Prostate gland (tissue), 2 donors: Measurements from ENCODE around the gene UCHL1. TPM values are rescaled to one million over a fixed set of nuclear protein-coding genes. Genes with fewer than 3 reads are reported as not detected.

Source experiments
- DNase-seq: peaks from one replicate; pipeline ENCODE4 v3.0.0-alpha.2; 2019; ENCODE audit warnings: low spot score
- H3K27ac ChIP-seq, 2 donors: fragments of 200-600 bp; sonication (generic); 2 replicates each; pipeline ENCODE4 v1.5.1; 2017 to 2019
- H3K27me3 ChIP-seq: fragments of 200-600 bp; sonication (generic); replicated peaks from 2 replicates; pipeline ENCODE4 v1.5.1; 2019; ENCODE audit not compliant: insufficient read depth
- H3K36me3 ChIP-seq, 2 donors: fragments of 200-600 bp; sonication (generic); 1 replicate in 1 of 2; 2 replicates in 1 of 2; pipeline versions ENCODE4 v1.5.1 to v1.8.1; 2017 to 2019
- H3K4me1 ChIP-seq: fragments of 200-600 bp; sonication (generic); replicated peaks from 2 replicates; pipeline ENCODE4 v1.5.1; 2019
- H3K4me3 ChIP-seq, 2 donors: fragments of 200-600 bp; sonication (generic); 2 replicates each; pipeline ENCODE4 v1.5.1; 2017 to 2019
- H3K9me3 ChIP-seq: fragments of 200-600 bp; sonication (generic); 2 replicates; pipeline ENCODE4 v1.5.1; 2017
- POLR2A ChIP-seq: fragments of 450-650 bp; IDR thresholded peaks from one replicate; pipeline ENCODE4 v1.6.1; 2016; ENCODE audit warnings: antibody characterized with exemption, mild to moderate bottlenecking
- POLR2AphosphoS5 ChIP-seq: sonication (generic); formaldehyde crosslinking; IDR thresholded peaks from one replicate; pipeline ENCODE4 v1.6.1; 2017; ENCODE audit warnings: antibody characterized with exemption
- WGBS: methylation state at CpG from one replicate; pipeline ENCODE4 v1.1.5; 2018; 5-methylcytosine and 5-hydroxymethylcytosine counted together
- intact Hi-C: fragments of 100-400 bp; cut with DNase I; formaldehyde crosslinking; loops from one replicate; pipeline ENCODE4 v1.14.2; 2022
- total RNA-seq, 2 donors: library from RNA; depleted of rRNA; stranded (reverse); fragments of >200 nt; gene quantifications; one replicate each; pipeline ENCODE4 v1.1.0, GENCODE V29; 2016
- TF ChIP-seq, protein P1 (sequence below), 4 experiments: fragments of 200-600 bp in 2 of 4; fragments of 450-650 bp in 2 of 4; sonication (generic) in 2 of 4; IDR thresholded peaks; 1 replicate in 3 of 4; 2 replicates in 1 of 4; pipeline ENCODE4 v1.5.1; 2016 to 2019; ENCODE audit warnings: antibody characterized with exemption in 4 of 4, mild to moderate bottlenecking in 2 of 4, moderate library complexity in 2 of 4

UCHL1 gene
- total RNA-seq, 2 donors from 2014 or later: 11.6 to 61.5 TPM

DNA sequence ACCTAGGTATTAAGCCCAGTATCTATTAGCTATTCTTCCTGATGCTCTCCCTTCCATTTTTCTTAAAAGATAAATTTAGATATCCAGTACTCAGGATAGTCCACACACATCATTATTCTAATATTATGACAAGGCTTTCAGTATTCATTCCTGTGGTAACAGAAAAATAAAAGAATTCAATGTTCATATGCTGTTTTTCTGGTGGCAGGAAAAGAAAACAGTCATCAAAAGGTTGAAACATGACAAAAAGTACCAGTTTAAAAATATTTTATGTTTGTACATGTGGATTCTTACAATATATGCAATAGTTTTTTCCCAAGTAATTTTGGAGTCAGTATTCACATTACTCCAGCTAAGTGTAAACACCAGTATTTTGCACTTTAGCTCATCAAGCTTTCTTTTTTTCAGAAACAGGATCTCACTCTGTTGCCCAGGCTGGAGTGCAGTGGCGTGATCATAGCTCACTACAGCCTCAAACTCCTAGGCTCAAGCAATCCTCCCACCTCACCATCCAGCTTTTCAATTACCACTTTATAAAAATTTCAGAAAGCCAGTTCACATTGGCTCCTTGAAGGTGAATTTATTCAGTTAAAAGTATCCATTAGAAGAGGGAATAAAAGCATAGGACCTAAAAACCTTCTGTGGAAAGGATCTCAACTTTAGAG lies 44.6 kb upstream of the UCHL1 start:
- TF ChIP-seq, protein P1, sequence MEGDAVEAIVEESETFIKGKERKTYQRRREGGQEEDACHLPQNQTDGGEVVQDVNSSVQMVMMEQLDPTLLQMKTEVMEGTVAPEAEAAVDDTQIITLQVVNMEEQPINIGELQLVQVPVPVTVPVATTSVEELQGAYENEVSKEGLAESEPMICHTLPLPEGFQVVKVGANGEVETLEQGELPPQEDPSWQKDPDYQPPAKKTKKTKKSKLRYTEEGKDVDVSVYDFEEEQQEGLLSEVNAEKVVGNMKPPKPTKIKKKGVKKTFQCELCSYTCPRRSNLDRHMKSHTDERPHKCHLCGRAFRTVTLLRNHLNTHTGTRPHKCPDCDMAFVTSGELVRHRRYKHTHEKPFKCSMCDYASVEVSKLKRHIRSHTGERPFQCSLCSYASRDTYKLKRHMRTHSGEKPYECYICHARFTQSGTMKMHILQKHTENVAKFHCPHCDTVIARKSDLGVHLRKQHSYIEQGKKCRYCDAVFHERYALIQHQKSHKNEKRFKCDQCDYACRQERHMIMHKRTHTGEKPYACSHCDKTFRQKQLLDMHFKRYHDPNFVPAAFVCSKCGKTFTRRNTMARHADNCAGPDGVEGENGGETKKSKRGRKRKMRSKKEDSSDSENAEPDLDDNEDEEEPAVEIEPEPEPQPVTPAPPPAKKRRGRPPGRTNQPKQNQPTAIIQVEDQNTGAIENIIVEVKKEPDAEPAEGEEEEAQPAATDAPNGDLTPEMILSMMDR (IDR thresholded peaks at IDR 0.05): no peak
- TF ChIP-seq POLR2AphosphoS5 (no peak), POLR2A (no peak)
- H3K4me3 ChIP-seq: no peak overlapping the region
- H3K36me3 ChIP-seq: no peaks in the 10 kb centered on the region
- 94% methylated on average over 1 of the region's 1 CpG for WGBS
- no peaks in the 10 kb centered on the region for H3K27me3 ChIP-seq
- peaks cover 2% of the 10 kb centered on the region for H3K4me1 ChIP-seq
- no peak overlapping the region for H3K27ac ChIP-seq
- no peak for DNase-seq
- no peaks in the 10 kb centered on the region for H3K9me3 ChIP-seq
- intact Hi-C loops: loop anchor here (2.0 to 10.0 kb wide), 4 partner anchors 147 to 1157 kb away; partner anchors contain the start of genes N4BP2 and NSUN7

- peaks cover 2% of the 10 kb centered on the region for H3K4me1 ChIP-seq
Observed at GRCh38 chr4:41212616-41213203, 44.0 kb upstream of the UCHL1 start.

GRCh38 chr4:41213625-41214135 lies 43.0 kb upstream of the UCHL1 start:
- Histone ChIP-seq H3K36me3 (no peaks in the 10 kb centered on the region), H3K4me1 (peaks cover 2% of the 10 kb centered on the region), H3K27me3 (no peaks in the 10 kb centered on the region), H3K27ac (peak overlapping the region; percentile 76 to 90), H3K4me3 (peak overlapping the region; percentile 86 to 90), H3K9me3 (no peaks in the 10 kb centered on the region)
- WGBS: under 1% methylated on average over 35 of the region's 35 CpGs
- TF ChIP-seq, protein P1 (IDR thresholded peaks at IDR 0.05): no peak
- no peak for TF ChIP-seq POLR2AphosphoS5
- no peak for TF ChIP-seq POLR2A
- DNase-seq: no peak
- intact Hi-C loops: loop anchor here (2.0 to 10.0 kb wide), 5 partner anchors 149 to 1159 kb away; partner anchors contain the start of genes N4BP2 and NSUN7

More at GRCh38 chr4:41212616-41213203, 44.0 kb upstream of the UCHL1 start:
- intact Hi-C loops: loop anchor here (2.0 to 10.0 kb wide), 4 partner anchors 148 to 1158 kb away; partner anchors contain the start of genes N4BP2 and NSUN7
- H3K27ac ChIP-seq: no peak overlapping the region
- WGBS: 10% methylated on average over 12 of the region's 12 CpGs
- no peaks in the 10 kb centered on the region for H3K27me3 ChIP-seq
- TF ChIP-seq POLR2AphosphoS5: peak; percentile 53
- TF ChIP-seq, protein P1 (IDR thresholded peaks at IDR 0.05): peak in 3 of 4 experiments; percentile 51 to 71 (median 65)
- TF ChIP-seq POLR2A: no peak
- no peaks in the 10 kb centered on the region for H3K36me3 ChIP-seq
- H3K9me3 ChIP-seq: no peaks in the 10 kb centered on the region
- DNase-seq: peak; percentile 55
- H3K4me3 ChIP-seq: peak overlapping the region; percentile 86 to 90

GRCh38 chr4:41214136-41214824 lies 42.4 kb upstream of the UCHL1 start, which contains the start of gene APBB2:
APBB2 (minus strand) TSS chr4:41214542; CDS start chr4:41033254, 181,288 bp downstream.
- H3K36me3 ChIP-seq: no peaks in the 10 kb centered on the region
- H3K27me3 ChIP-seq: no peaks in the 10 kb centered on the region
- intact Hi-C loops: loop anchor here (2.0 to 10.0 kb wide), 4 partner anchors 149 to 1159 kb away; partner anchors contain the start of genes N4BP2 and NSUN7
- H3K27ac ChIP-seq: peak within 1 kb of the TSS; percentile 76 to 90
- no peaks in the 10 kb centered on the region for H3K9me3 ChIP-seq
- DNase-seq: peak; percentile 95
- H3K4me3 ChIP-seq: peak within 1 kb of the TSS; percentile 86 to 90
- peaks cover 2% of the 10 kb centered on the region for H3K4me1 ChIP-seq
- 0% methylated on average over 42 of the region's 71 CpGs for WGBS
- TF ChIP-seq, protein P1 (IDR thresholded peaks at IDR 0.05): peak; percentile 62 to 92 (median 79)
- TF ChIP-seq POLR2A (peak; percentile 91), POLR2AphosphoS5 (peak; percentile 97)
